SK-N-MC (cell line): ENCODE measurements around the gene TSR2.

ENCODE experiments used
- EZH2 ChIP-seq: fragments of 200-600 bp; sonication (generic); IDR thresholded peaks from one replicate; pipeline ENCODE4 v1.6.1; 2017; ENCODE audit warnings: antibody characterized with exemption
- POLR2AphosphoS5 ChIP-seq: IDR thresholded peaks from 2 replicates; pipeline ENCODE4 v1.6.1; 2012; ENCODE audit warnings: mild to moderate bottlenecking, low read depth, low read length, borderline replicate concordance

GRCh38 chrX:54473993-54474859 is 34.0 kb downstream of the TSR2 start:
- TF ChIP-seq EZH2 = no peak
- TF ChIP-seq POLR2AphosphoS5 = no peak
